Measurements from ENCODE around the gene TYW1B. TPM values are rescaled to one million over a fixed set of nuclear protein-coding genes. Genes with fewer than 3 reads are reported as not detected.
"Not testable (repeated sequence)": the region's sequence is repeated elsewhere in the genome, so short reads cannot be mapped to it uniquely, and the experiment has no call there.

Gene TYW1B
- total RNA-seq, 4 donors from 2014 or later = 2.8 to 20.0 (median 10.1) TPM

- H3K4me1 ChIP-seq; H3K9me3 ChIP-seq; H3K36me3 ChIP-seq; H3K27me3 ChIP-seq; H3K27ac ChIP-seq; intact Hi-C loops (cut with DNase I; ENCODE audit: low total_unique reads); H3K4me3 ChIP-seq; DNase-seq: not testable (repeated sequence)
These were observed 84.2 kb downstream of the TYW1B start for GRCh38 chr7:72743801-72744200.

- H3K27me3 ChIP-seq; intact Hi-C loops (cut with DNase I; ENCODE audit: low total_unique reads); DNase-seq; H3K4me1 ChIP-seq; H3K4me3 ChIP-seq; H3K36me3 ChIP-seq; H3K9me3 ChIP-seq; H3K27ac ChIP-seq: not testable (repeated sequence)
These were observed 88.3 kb downstream of the TYW1B start for GRCh38 chr7:72739716-72740115.

- H3K4me1 ChIP-seq; intact Hi-C loops (cut with DNase I; ENCODE audit: low total_unique reads); DNase-seq; H3K27ac ChIP-seq; H3K27me3 ChIP-seq; H3K4me3 ChIP-seq; H3K36me3 ChIP-seq: not testable (repeated sequence)
- H3K9me3 ChIP-seq = peaks cover 0 to 13% of the 10 kb centered on the region in 2 donors
These were observed 92.1 kb downstream of the TYW1B start for GRCh38 chr7:72735855-72736254.

GRCh38 chr7:72730815-72731214, 97.2 kb downstream of the TYW1B start:
- H3K9me3 ChIP-seq; intact Hi-C loops (cut with DNase I; ENCODE audit: low total_unique reads); DNase-seq; H3K4me3 ChIP-seq; H3K27ac ChIP-seq; H3K36me3 ChIP-seq; H3K4me1 ChIP-seq; H3K27me3 ChIP-seq: not testable (repeated sequence)

GRCh38 chr7:72730384-72730783, 97.6 kb downstream of the TYW1B start:
- H3K27me3 ChIP-seq; H3K4me1 ChIP-seq; DNase-seq; H3K9me3 ChIP-seq; intact Hi-C loops (cut with DNase I; ENCODE audit: low total_unique reads); H3K36me3 ChIP-seq; H3K4me3 ChIP-seq; H3K27ac ChIP-seq: not testable (repeated sequence)

- intact Hi-C loops (cut with DNase I; ENCODE audit: low total_unique reads); H3K36me3 ChIP-seq; H3K27ac ChIP-seq; H3K4me3 ChIP-seq; H3K4me1 ChIP-seq; H3K27me3 ChIP-seq; H3K9me3 ChIP-seq; DNase-seq: not testable (repeated sequence)
These were observed 98.9 kb downstream of the TYW1B start for GRCh38 chr7:72729130-72729529.

- intact Hi-C loops (cut with DNase I; ENCODE audit: low total_unique reads); H3K36me3 ChIP-seq; H3K27ac ChIP-seq; H3K4me3 ChIP-seq; DNase-seq; H3K27me3 ChIP-seq; H3K4me1 ChIP-seq; H3K9me3 ChIP-seq: not testable (repeated sequence)
These were observed 105.3 kb downstream of the TYW1B start for GRCh38 chr7:72722694-72723093.

- intact Hi-C loops (cut with DNase I; ENCODE audit: low total_unique reads); H3K4me3 ChIP-seq; H3K27ac ChIP-seq; H3K9me3 ChIP-seq; H3K36me3 ChIP-seq; H3K27me3 ChIP-seq; H3K4me1 ChIP-seq; DNase-seq: not testable (repeated sequence)
These were observed 107.1 kb downstream of the TYW1B start for GRCh38 chr7:72720890-72721289.

- H3K27ac ChIP-seq; H3K36me3 ChIP-seq; H3K27me3 ChIP-seq; H3K9me3 ChIP-seq; DNase-seq; intact Hi-C loops (cut with DNase I; ENCODE audit: low total_unique reads); H3K4me1 ChIP-seq; H3K4me3 ChIP-seq: not testable (repeated sequence)
These were observed 110.7 kb downstream of the TYW1B start for GRCh38 chr7:72717252-72717774.

GRCh38 chr7:72711927-72712326, 116.1 kb downstream of the TYW1B start:
- intact Hi-C loops (cut with DNase I; ENCODE audit: low total_unique reads); DNase-seq; H3K4me1 ChIP-seq: not testable (repeated sequence)

More at GRCh38 chr7:72711927-72712326, 116.1 kb downstream of the TYW1B start:
- not testable (repeated sequence) for H3K27ac ChIP-seq, H3K9me3 ChIP-seq, H3K27me3 ChIP-seq, H3K36me3 ChIP-seq, H3K4me3 ChIP-seq
